ENCODE measurements around the gene PMVK.
A peak's percentile ranks its signal among the peaks of the same experiment; 100 is the strongest.

DNA sequence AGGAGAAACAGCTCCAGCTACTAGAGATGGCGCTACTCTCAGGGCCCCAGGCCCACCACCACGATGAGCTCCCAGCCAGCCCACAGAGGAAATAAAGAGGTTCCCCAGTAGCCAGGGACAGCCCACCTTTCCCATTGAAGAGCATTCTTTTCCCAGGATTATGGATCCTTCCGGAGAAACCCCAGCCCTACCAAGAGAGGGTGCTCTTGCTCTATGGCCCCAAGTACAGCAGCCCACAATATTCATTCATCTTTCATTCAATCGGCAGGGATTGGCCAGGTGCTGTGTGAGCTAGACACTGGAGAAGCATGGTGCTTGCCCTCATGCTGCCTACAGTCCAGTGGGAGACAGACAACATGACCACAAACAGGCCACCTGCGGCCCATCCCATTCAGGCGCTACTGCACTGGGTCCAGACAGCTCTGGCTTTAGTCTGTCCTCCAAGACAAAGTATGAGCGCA is 29.9 kb downstream of the PMVK start:
- TF ChIP-seq, protein P1, sequence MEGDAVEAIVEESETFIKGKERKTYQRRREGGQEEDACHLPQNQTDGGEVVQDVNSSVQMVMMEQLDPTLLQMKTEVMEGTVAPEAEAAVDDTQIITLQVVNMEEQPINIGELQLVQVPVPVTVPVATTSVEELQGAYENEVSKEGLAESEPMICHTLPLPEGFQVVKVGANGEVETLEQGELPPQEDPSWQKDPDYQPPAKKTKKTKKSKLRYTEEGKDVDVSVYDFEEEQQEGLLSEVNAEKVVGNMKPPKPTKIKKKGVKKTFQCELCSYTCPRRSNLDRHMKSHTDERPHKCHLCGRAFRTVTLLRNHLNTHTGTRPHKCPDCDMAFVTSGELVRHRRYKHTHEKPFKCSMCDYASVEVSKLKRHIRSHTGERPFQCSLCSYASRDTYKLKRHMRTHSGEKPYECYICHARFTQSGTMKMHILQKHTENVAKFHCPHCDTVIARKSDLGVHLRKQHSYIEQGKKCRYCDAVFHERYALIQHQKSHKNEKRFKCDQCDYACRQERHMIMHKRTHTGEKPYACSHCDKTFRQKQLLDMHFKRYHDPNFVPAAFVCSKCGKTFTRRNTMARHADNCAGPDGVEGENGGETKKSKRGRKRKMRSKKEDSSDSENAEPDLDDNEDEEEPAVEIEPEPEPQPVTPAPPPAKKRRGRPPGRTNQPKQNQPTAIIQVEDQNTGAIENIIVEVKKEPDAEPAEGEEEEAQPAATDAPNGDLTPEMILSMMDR (IDR thresholded peaks at IDR 0.05; ENCODE audit: low read depth, low read length, missing input control): peak; percentile 71
- TF ChIP-seq, protein P2, sequence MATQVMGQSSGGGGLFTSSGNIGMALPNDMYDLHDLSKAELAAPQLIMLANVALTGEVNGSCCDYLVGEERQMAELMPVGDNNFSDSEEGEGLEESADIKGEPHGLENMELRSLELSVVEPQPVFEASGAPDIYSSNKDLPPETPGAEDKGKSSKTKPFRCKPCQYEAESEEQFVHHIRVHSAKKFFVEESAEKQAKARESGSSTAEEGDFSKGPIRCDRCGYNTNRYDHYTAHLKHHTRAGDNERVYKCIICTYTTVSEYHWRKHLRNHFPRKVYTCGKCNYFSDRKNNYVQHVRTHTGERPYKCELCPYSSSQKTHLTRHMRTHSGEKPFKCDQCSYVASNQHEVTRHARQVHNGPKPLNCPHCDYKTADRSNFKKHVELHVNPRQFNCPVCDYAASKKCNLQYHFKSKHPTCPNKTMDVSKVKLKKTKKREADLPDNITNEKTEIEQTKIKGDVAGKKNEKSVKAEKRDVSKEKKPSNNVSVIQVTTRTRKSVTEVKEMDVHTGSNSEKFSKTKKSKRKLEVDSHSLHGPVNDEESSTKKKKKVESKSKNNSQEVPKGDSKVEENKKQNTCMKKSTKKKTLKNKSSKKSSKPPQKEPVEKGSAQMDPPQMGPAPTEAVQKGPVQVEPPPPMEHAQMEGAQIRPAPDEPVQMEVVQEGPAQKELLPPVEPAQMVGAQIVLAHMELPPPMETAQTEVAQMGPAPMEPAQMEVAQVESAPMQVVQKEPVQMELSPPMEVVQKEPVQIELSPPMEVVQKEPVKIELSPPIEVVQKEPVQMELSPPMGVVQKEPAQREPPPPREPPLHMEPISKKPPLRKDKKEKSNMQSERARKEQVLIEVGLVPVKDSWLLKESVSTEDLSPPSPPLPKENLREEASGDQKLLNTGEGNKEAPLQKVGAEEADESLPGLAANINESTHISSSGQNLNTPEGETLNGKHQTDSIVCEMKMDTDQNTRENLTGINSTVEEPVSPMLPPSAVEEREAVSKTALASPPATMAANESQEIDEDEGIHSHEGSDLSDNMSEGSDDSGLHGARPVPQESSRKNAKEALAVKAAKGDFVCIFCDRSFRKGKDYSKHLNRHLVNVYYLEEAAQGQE (IDR thresholded peaks at IDR 0.05): no peak

All from liver (tissue), 2 donors.